GM12875 (cell line): ENCODE data around the gene IKZF3.
"Not testable (repeated sequence)": the region's sequence is repeated elsewhere in the genome, so short reads cannot be mapped to it uniquely, and the experiment has no call there.

ENCODE experiments used
- H3K4me3 ChIP-seq: one replicate; pipeline ENCODE4 v1.5.1; 2011; ENCODE audit warnings: low read depth, low read length, control low read depth
- TF ChIP-seq, protein P1 (sequence below): IDR thresholded peaks from 2 replicates; pipeline ENCODE4 v1.5.1; 2011; ENCODE audit warnings: low read depth, mild to moderate bottlenecking, control low read depth, inconsistent platforms, low read length, moderate library complexity, borderline replicate concordance; ENCODE audit not compliant: insufficient read depth

The IKZF3 gene

DNA sequence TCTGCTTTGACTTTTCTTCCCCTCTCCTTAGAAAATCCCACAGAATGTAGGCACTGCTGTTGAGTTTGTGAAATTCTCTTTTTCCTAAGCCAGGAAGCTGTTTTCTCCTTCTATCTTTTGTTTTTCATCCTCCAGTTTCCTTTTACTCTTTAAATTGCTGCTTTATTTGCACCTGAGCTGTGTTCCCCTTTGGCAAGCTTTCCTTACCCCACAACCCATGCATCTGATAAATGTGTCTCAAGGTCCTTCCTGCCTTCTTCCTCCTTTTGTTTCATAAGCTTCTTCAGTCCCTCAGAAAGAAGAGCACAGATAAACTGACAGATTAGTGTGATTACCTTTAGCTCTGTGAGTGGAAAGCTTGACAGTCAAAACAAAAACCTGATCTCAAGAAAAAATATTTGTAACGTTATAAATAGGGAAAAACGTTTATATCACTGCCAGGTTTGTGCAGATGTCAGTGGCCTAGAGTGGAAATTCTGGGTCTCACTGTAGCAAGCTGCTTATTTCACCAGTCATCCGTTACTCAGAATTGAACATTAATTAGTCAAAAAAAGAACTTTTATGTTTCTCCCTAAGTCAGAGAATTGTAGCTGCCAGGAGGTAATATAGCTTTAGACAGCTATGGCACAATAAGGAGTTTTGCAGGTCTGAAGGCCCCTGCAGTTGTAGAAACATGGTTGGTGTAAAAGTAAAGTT lies 30.7 kb upstream of the IKZF3 start:
- TF ChIP-seq, protein P1, sequence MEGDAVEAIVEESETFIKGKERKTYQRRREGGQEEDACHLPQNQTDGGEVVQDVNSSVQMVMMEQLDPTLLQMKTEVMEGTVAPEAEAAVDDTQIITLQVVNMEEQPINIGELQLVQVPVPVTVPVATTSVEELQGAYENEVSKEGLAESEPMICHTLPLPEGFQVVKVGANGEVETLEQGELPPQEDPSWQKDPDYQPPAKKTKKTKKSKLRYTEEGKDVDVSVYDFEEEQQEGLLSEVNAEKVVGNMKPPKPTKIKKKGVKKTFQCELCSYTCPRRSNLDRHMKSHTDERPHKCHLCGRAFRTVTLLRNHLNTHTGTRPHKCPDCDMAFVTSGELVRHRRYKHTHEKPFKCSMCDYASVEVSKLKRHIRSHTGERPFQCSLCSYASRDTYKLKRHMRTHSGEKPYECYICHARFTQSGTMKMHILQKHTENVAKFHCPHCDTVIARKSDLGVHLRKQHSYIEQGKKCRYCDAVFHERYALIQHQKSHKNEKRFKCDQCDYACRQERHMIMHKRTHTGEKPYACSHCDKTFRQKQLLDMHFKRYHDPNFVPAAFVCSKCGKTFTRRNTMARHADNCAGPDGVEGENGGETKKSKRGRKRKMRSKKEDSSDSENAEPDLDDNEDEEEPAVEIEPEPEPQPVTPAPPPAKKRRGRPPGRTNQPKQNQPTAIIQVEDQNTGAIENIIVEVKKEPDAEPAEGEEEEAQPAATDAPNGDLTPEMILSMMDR = no peak

DNA sequence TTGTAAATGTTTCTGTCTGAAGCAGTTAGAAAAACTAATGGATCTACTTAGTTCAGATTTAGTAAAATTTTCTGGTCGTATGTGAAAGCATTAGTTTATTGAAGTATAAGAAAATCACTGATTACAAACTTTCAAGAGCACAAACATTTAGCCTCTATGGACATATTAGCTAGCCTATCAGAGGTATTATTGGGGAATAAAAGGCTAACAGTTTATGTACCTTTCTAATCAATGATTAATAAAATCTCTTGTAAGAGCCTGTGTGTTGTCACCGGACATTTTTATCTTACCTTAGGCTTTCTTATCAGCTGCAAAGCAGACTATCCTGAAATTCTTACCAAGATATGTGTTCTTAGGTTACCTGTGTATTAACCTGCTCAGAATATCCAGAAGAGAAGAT lies 25.1 kb upstream of the IKZF3 start:
- TF ChIP-seq, protein P1 = no peak
- no peak overlapping the region for H3K4me3 ChIP-seq

More for the DNA sequence above, 30.7 kb upstream of the IKZF3 start:
- no peak overlapping the region for H3K4me3 ChIP-seq

DNA sequence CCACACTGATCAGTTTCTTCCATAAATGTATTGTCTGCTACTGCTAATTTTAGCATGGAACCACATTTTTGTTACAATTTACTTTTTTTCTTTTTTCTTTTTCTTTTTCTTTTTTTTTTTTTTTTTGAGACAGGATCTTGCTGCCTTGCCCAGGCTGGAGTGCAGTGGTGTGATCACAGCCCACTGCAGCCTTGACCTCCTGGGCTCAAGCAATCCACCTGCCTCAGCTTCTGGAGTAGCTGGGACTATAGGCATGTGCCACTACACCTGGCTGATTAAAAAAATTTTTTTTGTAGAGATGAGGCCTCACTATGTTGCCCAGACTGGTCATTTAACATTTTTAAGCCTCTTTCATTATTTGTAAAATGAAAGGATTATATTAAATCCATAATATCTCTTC lies 23.0 kb upstream of the IKZF3 start:
- no peak overlapping the region for H3K4me3 ChIP-seq
- TF ChIP-seq, protein P1 = no peak

DNA sequence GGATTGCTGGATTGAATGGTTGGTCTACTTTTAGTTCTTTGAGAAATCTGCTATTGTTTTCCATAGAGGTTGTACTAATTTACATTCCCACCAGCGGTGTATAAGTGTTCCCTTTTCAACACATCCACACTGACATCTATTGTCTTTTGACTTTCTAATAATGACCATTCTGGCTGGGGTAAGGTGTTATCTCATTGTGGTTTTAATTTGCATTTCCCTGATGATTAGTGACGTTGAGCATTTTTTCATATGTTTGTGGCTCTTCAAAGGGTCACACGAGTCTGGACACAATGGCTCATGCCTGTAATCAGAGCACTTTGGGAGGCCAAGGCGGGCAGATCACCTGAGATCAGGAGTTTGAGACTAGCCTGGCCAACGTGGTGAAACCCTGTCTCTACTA lies 22.0 kb upstream of the IKZF3 start:
- not testable (repeated sequence) for H3K4me3 ChIP-seq

DNA sequence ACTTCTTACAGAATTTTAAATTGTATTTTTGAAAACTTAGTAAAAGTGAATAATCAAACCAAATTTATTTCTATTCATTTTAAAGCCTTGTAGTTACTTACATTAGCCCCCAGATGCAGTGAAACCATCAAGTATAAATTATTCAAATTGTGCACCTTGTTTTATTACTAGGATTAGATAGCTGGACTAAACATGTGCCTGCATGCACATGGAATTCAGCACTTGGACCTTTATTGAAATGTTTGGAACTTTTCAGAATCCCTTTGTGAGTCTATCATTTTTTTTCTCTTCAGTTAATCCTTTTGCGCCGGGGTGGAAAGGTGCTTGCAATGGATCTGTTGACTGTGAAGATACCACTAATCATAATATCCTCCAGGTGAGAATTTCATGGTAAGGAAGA lies 8.6 kb upstream of the IKZF3 start:
- H3K4me3 ChIP-seq = no peak overlapping the region
- TF ChIP-seq, protein P1 = peak; percentile 22; the same call in 1 of the 2 replicates

DNA sequence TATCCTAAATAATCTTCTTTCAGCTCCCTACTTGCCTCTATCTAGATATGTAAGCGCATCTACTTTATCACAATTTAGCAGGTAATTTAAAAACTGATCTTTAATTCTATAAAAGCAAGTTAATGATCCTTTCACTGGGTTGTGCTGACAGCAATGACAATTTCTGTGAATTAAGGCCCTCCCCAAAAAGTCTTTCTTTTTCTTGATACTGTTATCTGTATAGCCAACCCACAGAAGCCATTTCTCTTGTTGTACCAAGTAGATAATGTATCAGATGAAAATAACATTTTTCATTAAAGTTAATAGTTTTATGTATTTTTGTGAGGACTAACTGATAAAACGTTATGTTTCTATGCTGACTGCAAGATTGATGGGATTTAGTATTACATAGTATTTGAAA lies 7.7 kb upstream of the IKZF3 start:
- no peak overlapping the region for H3K4me3 ChIP-seq

DNA sequence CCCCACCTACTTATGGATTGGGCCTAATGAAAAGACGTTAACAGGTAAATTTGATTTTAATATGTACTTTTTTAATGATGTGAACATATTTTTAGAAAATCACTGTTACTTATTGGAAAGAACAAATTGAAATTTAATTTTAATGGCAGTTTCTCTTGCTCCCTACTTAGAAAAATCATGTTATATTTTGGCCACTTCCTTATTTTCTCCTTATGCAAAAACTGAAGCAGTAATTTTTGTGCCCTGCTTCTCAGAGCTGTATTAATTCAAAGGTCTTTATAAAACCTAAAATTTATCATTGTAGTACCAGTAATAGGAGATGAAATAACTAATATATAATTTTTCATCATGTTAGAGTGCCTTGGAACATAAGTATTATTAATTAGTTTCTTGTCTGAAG lies 6.7 kb upstream of the IKZF3 start:
- TF ChIP-seq, protein P1 = no peak
- no peak overlapping the region for H3K4me3 ChIP-seq

More for the DNA sequence above, 7.7 kb upstream of the IKZF3 start:
- TF ChIP-seq, protein P1 = no peak
